ENCODE results near the gene ZNF783. TPM values are rescaled to one million over a fixed set of nuclear protein-coding genes. Genes with fewer than 3 reads are reported as not detected.

Gene ZNF783
- total and polyA plus RNA-seq, 9 of the 15 experiments (the other 6 are each of a cell fraction or from before 2014, with no cell fraction given), result 0.66 to 11.2 (median 5.4) TPM

DNA sequence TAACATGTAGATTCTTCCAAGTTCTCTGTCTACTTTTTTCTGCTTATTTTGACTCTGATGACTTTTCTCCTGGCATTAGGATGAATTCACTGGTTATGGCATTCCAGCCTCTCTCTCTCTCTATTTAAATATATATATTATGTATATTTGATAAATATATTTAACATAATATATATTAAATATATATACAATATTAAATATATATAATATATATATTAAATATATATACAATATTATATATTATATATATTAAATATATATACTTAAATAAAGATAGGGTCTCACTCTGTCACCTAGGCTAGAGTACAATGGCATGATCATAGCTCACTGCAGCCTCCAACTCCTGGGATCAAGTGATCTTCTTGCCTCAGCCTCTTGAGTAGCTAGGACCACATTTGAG is 60.7 kb downstream of the ZNF783 start (continued):
- TF ChIP-seq SREBF1 (IDR thresholded peaks at IDR 0.05; ENCODE audit: borderline replicate concordance, low read depth, low read length) (no peak), ZNF830 (CRISPR knock-in tag; IDR thresholded peaks at IDR 0.05) (no peak), NFIC (IDR thresholded peaks at IDR 0.05) (no peak), NR2C1 (IDR thresholded peaks at IDR 0.05) (no peak), NR2C1 (tag; IDR thresholded peaks at IDR 0.05) (no peak), ZEB2 (IDR thresholded peaks at IDR 0.05) (no peak)
- TF ChIP-seq, protein P1, sequence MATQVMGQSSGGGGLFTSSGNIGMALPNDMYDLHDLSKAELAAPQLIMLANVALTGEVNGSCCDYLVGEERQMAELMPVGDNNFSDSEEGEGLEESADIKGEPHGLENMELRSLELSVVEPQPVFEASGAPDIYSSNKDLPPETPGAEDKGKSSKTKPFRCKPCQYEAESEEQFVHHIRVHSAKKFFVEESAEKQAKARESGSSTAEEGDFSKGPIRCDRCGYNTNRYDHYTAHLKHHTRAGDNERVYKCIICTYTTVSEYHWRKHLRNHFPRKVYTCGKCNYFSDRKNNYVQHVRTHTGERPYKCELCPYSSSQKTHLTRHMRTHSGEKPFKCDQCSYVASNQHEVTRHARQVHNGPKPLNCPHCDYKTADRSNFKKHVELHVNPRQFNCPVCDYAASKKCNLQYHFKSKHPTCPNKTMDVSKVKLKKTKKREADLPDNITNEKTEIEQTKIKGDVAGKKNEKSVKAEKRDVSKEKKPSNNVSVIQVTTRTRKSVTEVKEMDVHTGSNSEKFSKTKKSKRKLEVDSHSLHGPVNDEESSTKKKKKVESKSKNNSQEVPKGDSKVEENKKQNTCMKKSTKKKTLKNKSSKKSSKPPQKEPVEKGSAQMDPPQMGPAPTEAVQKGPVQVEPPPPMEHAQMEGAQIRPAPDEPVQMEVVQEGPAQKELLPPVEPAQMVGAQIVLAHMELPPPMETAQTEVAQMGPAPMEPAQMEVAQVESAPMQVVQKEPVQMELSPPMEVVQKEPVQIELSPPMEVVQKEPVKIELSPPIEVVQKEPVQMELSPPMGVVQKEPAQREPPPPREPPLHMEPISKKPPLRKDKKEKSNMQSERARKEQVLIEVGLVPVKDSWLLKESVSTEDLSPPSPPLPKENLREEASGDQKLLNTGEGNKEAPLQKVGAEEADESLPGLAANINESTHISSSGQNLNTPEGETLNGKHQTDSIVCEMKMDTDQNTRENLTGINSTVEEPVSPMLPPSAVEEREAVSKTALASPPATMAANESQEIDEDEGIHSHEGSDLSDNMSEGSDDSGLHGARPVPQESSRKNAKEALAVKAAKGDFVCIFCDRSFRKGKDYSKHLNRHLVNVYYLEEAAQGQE (IDR thresholded peaks at IDR 0.05; ENCODE audit: borderline replicate concordance), result no peak
- TF ChIP-seq, protein P1 (CRISPR knock-in tag; IDR thresholded peaks at IDR 0.05; ENCODE audit: low read depth), result no peak
